ENCODE data around the gene ST3GAL5. TPM values are rescaled to one million over a fixed set of nuclear protein-coding genes. Genes with fewer than 3 reads are reported as not detected.
A peak's percentile ranks its signal among the peaks of the same experiment; 100 is the strongest.

The ST3GAL5 gene
- total RNA-seq, 5 donors from 2014 or later (not counting 1 experiment from before 2014, with no cell fraction given) = 22.8 to 56.2 (median 31.9) TPM

DNA sequence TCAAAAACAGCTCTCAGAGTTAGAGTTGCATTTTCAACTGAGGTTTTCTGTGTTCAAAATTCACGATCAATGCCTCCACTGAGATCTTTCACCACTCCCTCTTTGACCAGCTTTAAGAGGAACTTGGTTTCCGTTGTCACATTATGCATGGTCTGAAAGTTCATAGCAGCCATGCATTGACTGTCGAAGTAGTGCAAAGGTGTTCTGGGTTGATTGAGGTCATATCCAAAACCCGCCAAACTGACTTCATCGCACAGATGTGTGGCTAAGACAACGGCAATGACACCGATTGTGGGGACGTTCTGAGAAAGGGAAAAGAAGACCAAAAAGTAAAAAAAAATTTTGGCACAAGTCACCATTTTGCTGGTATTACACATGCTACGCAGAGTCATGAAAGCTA lies 48.7 kb downstream of the ST3GAL5 start:
- Histone ChIP-seq H3K27ac (ENCODE audit: low read length) (no peak overlapping the region), H3K9me3 (no peaks in the 10 kb centered on the region), H3K4me1 (ENCODE audit: control insufficient read depth in 1 of 2, extremely low read depth in 1 of 2, insufficient read depth in 2 of 2, low read length in 2 of 2) (peaks cover 0 to 7% of the 10 kb centered on the region in 2 experiments), H3K4me3 (ENCODE audit: control insufficient read depth in 1 of 2, extremely low read depth in 1 of 2, low read length in 1 of 2) (no peak overlapping the region), H3K36me3 (ENCODE audit: control insufficient read depth in 2 of 2, extremely low read depth in 1 of 2, insufficient read depth in 1 of 2, low read length in 1 of 2) (peaks cover 6 to 37% of the 10 kb centered on the region in 2 donors), H3K27me3 (replicated peaks in 1 of 2; ENCODE audit: control insufficient read depth in 2 of 2, extremely low read depth in 1 of 2, insufficient read depth in 2 of 2, low read length in 1 of 2) (no peaks in the 10 kb centered on the region)
- H3K4me1 Mint-ChIP-seq = peaks cover 16 to 23% (median 18%) of the 10 kb centered on the region in 3 donors
- ChIA-PET CTCF (interaction anchor here (0.6 to 1.4 kb wide), 4 partner anchors 13 to 49 kb away, joined by 3 to 5 read pairs (median 4); partner anchors contain the start of gene ST3GAL5 (in 1 of the 2)), POLR2A (no interaction called here)
- no peaks in the 10 kb centered on the region for H3K27me3 Mint-ChIP-seq
- 79% methylated on average over 9 of the region's 9 CpGs for WGBS (ENCODE audit: insufficient coverage)
- no peak overlapping the region for H3K4me3 Mint-ChIP-seq
- H3K36me3 Mint-ChIP-seq = peaks cover 53% of the 10 kb centered on the region
- DNase-seq (peak in 3 of 35 experiments; percentile 20 to 45 (median 33)), ATAC-seq (replicated peaks in 1 of 4) (peak in 3 of 4 experiments; percentile 43 to 80 (median 76))
- peaks cover 0 to 2% (median 0%) of the 10 kb centered on the region in 3 donors for H3K9me3 Mint-ChIP-seq
- peak overlapping the region; percentile 57 to 72 for H3K27ac Mint-ChIP-seq

DNA sequence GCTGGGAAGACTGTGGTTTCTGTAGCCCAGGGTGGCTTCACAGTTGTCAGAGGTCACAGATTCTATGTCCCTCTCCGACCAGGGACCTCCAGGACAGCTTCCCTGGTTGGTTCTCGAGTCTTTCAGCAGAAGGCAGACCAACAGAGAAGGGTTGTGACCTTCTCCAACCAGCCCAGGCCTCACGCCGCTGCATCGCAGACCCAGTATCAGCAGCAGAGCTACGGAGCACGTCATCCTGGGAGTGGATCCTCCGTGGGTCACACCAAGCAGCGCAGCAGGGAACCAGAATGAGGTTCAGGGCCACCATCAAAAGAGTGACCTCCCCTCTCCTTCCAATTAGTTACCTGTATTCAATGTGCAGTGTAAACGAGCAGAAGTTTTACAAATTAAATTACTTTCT lies 49.3 kb downstream of the ST3GAL5 start:
- Histone ChIP-seq H3K9me3 (no peaks in the 10 kb centered on the region), H3K27ac (ENCODE audit: low read length) (no peak overlapping the region), H3K4me3 (ENCODE audit: control insufficient read depth in 1 of 2, extremely low read depth in 1 of 2, low read length in 1 of 2) (no peak overlapping the region), H3K4me1 (ENCODE audit: control insufficient read depth in 1 of 2, extremely low read depth in 1 of 2, insufficient read depth in 2 of 2, low read length in 2 of 2) (peaks cover 0 to 7% of the 10 kb centered on the region in 2 experiments), H3K27me3 (replicated peaks in 1 of 2; ENCODE audit: control insufficient read depth in 2 of 2, extremely low read depth in 1 of 2, insufficient read depth in 2 of 2, low read length in 1 of 2) (no peaks in the 10 kb centered on the region), H3K36me3 (ENCODE audit: control insufficient read depth in 2 of 2, extremely low read depth in 1 of 2, insufficient read depth in 1 of 2, low read length in 1 of 2) (peaks cover 3 to 31% of the 10 kb centered on the region in 2 donors)
- Mint-ChIP-seq H3K4me1 (peaks cover 16 to 23% (median 18%) of the 10 kb centered on the region in 3 donors), H3K9me3 (peaks cover 0 to 4% (median 2%) of the 10 kb centered on the region in 3 donors), H3K27me3 (no peaks in the 10 kb centered on the region), H3K27ac (peak overlapping the region; percentile 62 to 72), H3K36me3 (peaks cover 47% of the 10 kb centered on the region), H3K4me3 (no peak overlapping the region)
- WGBS (ENCODE audit: insufficient coverage) = 90% methylated on average over 7 of the region's 10 CpGs
- DNase-seq = no peak
- ChIA-PET POLR2A (no interaction called here), CTCF (interaction anchor here in 1 of 2 donors (1.0 to 1.4 kb wide), 3 partner anchors 12 to 49 kb away, joined by 4 to 5 read pairs (median 4); partner anchors contain the start of gene ST3GAL5)
- ATAC-seq (replicated peaks in 1 of 4) = no peak

DNA sequence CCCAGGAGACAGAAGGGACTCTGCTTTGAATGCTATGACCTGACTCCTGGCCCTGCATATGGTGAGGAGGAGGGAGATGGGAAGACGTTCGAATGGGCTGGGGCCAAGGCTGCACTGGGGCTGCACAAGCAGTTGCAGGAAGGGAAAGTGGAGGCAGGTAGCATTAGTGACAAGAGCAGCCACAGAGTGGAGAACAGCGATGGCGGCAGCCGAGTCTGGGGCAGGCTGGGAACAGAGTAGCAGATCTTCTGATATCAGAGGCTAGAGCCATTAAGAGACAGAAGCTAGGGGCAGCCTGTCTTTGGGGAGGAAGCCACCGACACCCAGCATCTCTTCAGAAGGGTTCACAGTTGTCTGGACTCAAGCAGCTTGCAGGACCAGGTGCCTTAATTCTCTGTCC lies 50.1 kb downstream of the ST3GAL5 start:
- no peak overlapping the region for H3K4me3 ChIP-seq (ENCODE audit: control insufficient read depth in 1 of 2, extremely low read depth in 1 of 2, low read length in 1 of 2)
- H3K4me3 Mint-ChIP-seq = peak overlapping the region in 1 of 3 donors; percentile 7
- peaks cover 0 to 8% (median 2%) of the 10 kb centered on the region in 3 donors for H3K9me3 Mint-ChIP-seq
- H3K36me3 ChIP-seq (ENCODE audit: control insufficient read depth in 2 of 2, extremely low read depth in 1 of 2, insufficient read depth in 1 of 2, low read length in 1 of 2) = peaks cover 3 to 23% of the 10 kb centered on the region in 2 donors
- ATAC-seq (replicated peaks in 1 of 4) = peak in 1 of 4 experiments; percentile 12
- no peaks in the 10 kb centered on the region for H3K27me3 ChIP-seq (replicated peaks in 1 of 2; ENCODE audit: control insufficient read depth in 2 of 2, extremely low read depth in 1 of 2, insufficient read depth in 2 of 2, low read length in 1 of 2)
- no peak overlapping the region for H3K27ac ChIP-seq (ENCODE audit: low read length)
- H3K4me1 Mint-ChIP-seq = peaks cover 16 to 23% (median 18%) of the 10 kb centered on the region in 3 donors
- H3K36me3 Mint-ChIP-seq = peaks cover 41% of the 10 kb centered on the region
- no peaks in the 10 kb centered on the region for H3K9me3 ChIP-seq
- ChIA-PET POLR2A (interaction anchor here in 1 of 2 donors (0.6 kb wide), 1 partner anchor 99 kb away, joined by 11 read pairs; no protein-coding TSS in a partner anchor), CTCF (no interaction called here)
- 92% methylated on average over 3 of the region's 6 CpGs for WGBS (ENCODE audit: insufficient coverage)
- DNase-seq = no peak
- H3K27me3 Mint-ChIP-seq = no peaks in the 10 kb centered on the region
- H3K4me1 ChIP-seq (ENCODE audit: control insufficient read depth in 1 of 2, extremely low read depth in 1 of 2, insufficient read depth in 2 of 2, low read length in 2 of 2) = peaks cover 0 to 7% of the 10 kb centered on the region in 2 experiments
- peak overlapping the region; percentile 40 to 63 for H3K27ac Mint-ChIP-seq

DNA sequence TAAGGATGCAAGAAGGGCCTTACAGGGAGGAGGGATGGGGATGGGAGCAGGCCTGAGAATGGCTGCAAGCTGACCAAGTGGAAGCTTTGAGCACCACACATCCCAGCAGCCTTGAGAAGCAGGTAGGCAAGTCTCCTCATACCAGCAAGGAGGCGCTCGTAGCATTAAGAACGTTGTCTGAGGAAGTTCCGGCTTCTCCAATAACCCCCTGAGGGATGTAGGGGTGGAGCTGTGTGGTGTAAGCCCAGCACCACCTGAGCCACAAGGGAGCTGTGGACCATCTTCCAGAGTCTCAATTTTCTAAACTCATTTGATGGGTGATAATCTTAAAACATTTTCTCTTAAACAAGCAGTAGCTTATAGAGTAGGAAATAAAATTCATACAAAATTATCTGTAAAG lies 50.6 kb downstream of the ST3GAL5 start:
- Histone ChIP-seq H3K4me3 (ENCODE audit: control insufficient read depth in 1 of 2, extremely low read depth in 1 of 2, low read length in 1 of 2) (no peak overlapping the region), H3K9me3 (no peaks in the 10 kb centered on the region), H3K36me3 (ENCODE audit: control insufficient read depth in 2 of 2, extremely low read depth in 1 of 2, insufficient read depth in 1 of 2, low read length in 1 of 2) (peaks cover 3 to 21% of the 10 kb centered on the region in 2 donors), H3K4me1 (ENCODE audit: control insufficient read depth in 1 of 2, extremely low read depth in 1 of 2, insufficient read depth in 2 of 2, low read length in 2 of 2) (peaks cover 0 to 7% of the 10 kb centered on the region in 2 experiments), H3K27me3 (replicated peaks in 1 of 2; ENCODE audit: control insufficient read depth in 2 of 2, extremely low read depth in 1 of 2, insufficient read depth in 2 of 2, low read length in 1 of 2) (no peaks in the 10 kb centered on the region), H3K27ac (ENCODE audit: low read length) (no peak overlapping the region)
- no peak for ATAC-seq (replicated peaks in 1 of 4)
- CTCF ChIA-PET = interaction anchor here in 1 of 2 donors (1.2 kb wide), 1 partner anchor 10 kb away, joined by 5 read pairs; no protein-coding TSS in a partner anchor
- Mint-ChIP-seq H3K36me3 (peaks cover 36% of the 10 kb centered on the region), H3K4me3 (peak overlapping the region in 1 of 3 donors; percentile 7), H3K4me1 (peaks cover 19 to 22% (median 22%) of the 10 kb centered on the region in 3 donors), H3K9me3 (peaks cover 0 to 8% (median 2%) of the 10 kb centered on the region in 3 donors), H3K27ac (peak overlapping the region; percentile 40 to 63), H3K27me3 (no peaks in the 10 kb centered on the region)
- no CpG with 5 or more reads among the region's 4 CpGs for WGBS (ENCODE audit: insufficient coverage)
- POLR2A ChIA-PET = interaction anchor here in 1 of 2 donors (0.6 kb wide), 1 partner anchor 100 kb away, joined by 11 read pairs; no protein-coding TSS in a partner anchor
- no peak for DNase-seq

GRCh38 chr2:85834466-85834865 lies 54.3 kb downstream of the ST3GAL5 start:
- H3K27ac ChIP-seq (ENCODE audit: low read length) = no peak overlapping the region
- CTCF ChIA-PET = no interaction called here
- ATAC-seq (replicated peaks in 1 of 4) (no peak), DNase-seq (no peak)
- H3K9me3 ChIP-seq = no peaks in the 10 kb centered on the region
- POLR2A ChIA-PET = interaction anchor here (0.6 to 0.7 kb wide), 2 partner anchors 222 to 248 kb away, joined by 4 to 6 read pairs; no protein-coding TSS in a partner anchor
- Mint-ChIP-seq H3K27me3 (no peaks in the 10 kb centered on the region), H3K4me1 (peaks cover 21 to 31% (median 21%) of the 10 kb centered on the region in 3 donors), H3K36me3 (peaks cover 13% of the 10 kb centered on the region), H3K9me3 (peaks cover 0 to 8% (median 2%) of the 10 kb centered on the region in 3 donors), H3K4me3 (no peak overlapping the region), H3K27ac (peak overlapping the region; percentile 16 to 45)
- no peak overlapping the region for H3K4me3 ChIP-seq (ENCODE audit: control insufficient read depth in 1 of 2, extremely low read depth in 1 of 2, low read length in 1 of 2)
- peaks cover 0 to 12% of the 10 kb centered on the region in 2 experiments for H3K4me1 ChIP-seq (ENCODE audit: control insufficient read depth in 1 of 2, extremely low read depth in 1 of 2, insufficient read depth in 2 of 2, low read length in 2 of 2)
- H3K27me3 ChIP-seq (replicated peaks in 1 of 2; ENCODE audit: control insufficient read depth in 2 of 2, extremely low read depth in 1 of 2, insufficient read depth in 2 of 2, low read length in 1 of 2) = no peaks in the 10 kb centered on the region
- H3K36me3 ChIP-seq (ENCODE audit: control insufficient read depth in 2 of 2, extremely low read depth in 1 of 2, insufficient read depth in 1 of 2, low read length in 1 of 2) = peaks cover 0 to 3% of the 10 kb centered on the region in 2 donors

DNA sequence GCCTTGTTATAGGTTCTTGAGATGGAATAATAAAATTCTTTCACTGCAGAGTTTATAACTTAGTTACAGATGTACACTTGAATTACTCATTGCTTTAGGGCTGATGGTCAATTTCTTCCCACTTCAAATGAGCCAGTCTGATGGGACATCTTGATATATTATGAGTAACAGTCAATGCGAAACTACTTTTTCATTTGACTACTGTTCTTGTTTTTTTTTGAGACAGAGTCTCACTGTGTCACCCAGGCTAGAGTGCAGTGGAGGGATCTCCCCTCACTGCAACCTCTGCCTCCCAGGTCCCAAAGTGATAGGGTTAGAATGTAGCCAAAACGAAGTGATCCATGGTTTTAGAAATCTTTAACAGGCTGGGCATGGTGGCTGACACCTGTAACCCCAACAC lies 57.1 kb downstream of the ST3GAL5 start:
- Mint-ChIP-seq H3K27me3 (peaks cover 0 to 2% of the 10 kb centered on the region in 2 donors), H3K9me3 (peaks cover 0 to 8% (median 2%) of the 10 kb centered on the region in 3 donors), H3K36me3 (no peaks in the 10 kb centered on the region), H3K27ac (no peak overlapping the region), H3K4me1 (peaks cover 30 to 36% (median 31%) of the 10 kb centered on the region in 3 donors), H3K4me3 (no peak overlapping the region)
- ChIA-PET CTCF (interaction anchor here (1.1 to 8.4 kb wide), 5 partner anchors 20 to 249 kb away, joined by 4 to 154 read pairs (median 13); no protein-coding TSS in a partner anchor), POLR2A (interaction anchor here in 1 of 2 donors (0.6 kb wide), 2 partner anchors 195 to 629 kb away, joined by 3 read pairs; no protein-coding TSS in a partner anchor)
- Histone ChIP-seq H3K4me3 (ENCODE audit: control insufficient read depth in 1 of 2, extremely low read depth in 1 of 2, low read length in 1 of 2) (no peak overlapping the region), H3K9me3 (no peaks in the 10 kb centered on the region), H3K27ac (ENCODE audit: low read length) (no peak overlapping the region), H3K27me3 (replicated peaks in 1 of 2; ENCODE audit: control insufficient read depth in 2 of 2, extremely low read depth in 1 of 2, insufficient read depth in 2 of 2, low read length in 1 of 2) (peaks cover 0 to 7% of the 10 kb centered on the region in 2 experiments), H3K4me1 (ENCODE audit: control insufficient read depth in 1 of 2, extremely low read depth in 1 of 2, insufficient read depth in 2 of 2, low read length in 2 of 2) (peaks cover 0 to 18% of the 10 kb centered on the region in 2 experiments), H3K36me3 (ENCODE audit: control insufficient read depth in 2 of 2, extremely low read depth in 1 of 2, insufficient read depth in 1 of 2, low read length in 1 of 2) (no peaks in the 10 kb centered on the region)
- DNase-seq = no peak
- ATAC-seq (replicated peaks in 1 of 4) = no peak
- WGBS (ENCODE audit: insufficient coverage) = no CpG with 5 or more reads among the region's 2 CpGs

Data from T-cell (primary cell).